Measurements from ENCODE around the gene TMEM259.

GRCh38 chr19:1032264-1032867 is 11.4 kb upstream of the TMEM259 start:
- TF ChIP-seq CTCF (IDR thresholded peaks at IDR 0.05) (no peak), POLR2A (IDR thresholded peaks at IDR 0.05) (no peak)
